ENCODE data around the gene TRPM3. TPM values are rescaled to one million over a fixed set of nuclear protein-coding genes. Genes with fewer than 3 reads are reported as not detected.

The TRPM3 gene
- polyA plus RNA-seq, 2 of the 4 experiments (the other 2 are of a cell fraction), result not detected

DNA sequence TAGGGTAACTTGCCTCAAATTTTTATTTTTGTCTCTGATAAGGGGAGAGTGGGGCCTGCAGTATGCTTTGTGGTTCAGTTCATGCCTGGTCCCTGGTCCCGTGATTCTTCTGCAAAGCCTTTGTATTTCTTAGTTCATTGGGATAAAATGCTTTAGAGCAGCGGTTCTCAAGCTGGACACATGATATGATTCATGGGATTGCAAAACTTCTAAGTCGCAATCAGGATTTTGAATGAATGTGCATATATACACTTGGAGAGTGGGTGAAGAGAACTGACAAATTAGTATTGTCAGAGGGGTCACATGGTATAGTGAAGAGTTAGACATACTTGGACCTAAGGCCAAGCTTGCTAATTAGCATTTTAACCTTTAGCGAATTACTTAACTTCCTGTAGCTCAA, 441.6 kb downstream of the TRPM3 start:
- TF ChIP-seq ZSCAN20 (CRISPR knock-in tag; IDR thresholded peaks at IDR 0.05) (no peak), ZC3H11A (IDR thresholded peaks at IDR 0.05) (no peak), EHF (CRISPR knock-in tag; IDR thresholded peaks at IDR 0.05) (no peak), KDM1A (IDR thresholded peaks at IDR 0.05; ENCODE audit: low read depth) (no peak)
- TF ChIP-seq, protein P1, sequence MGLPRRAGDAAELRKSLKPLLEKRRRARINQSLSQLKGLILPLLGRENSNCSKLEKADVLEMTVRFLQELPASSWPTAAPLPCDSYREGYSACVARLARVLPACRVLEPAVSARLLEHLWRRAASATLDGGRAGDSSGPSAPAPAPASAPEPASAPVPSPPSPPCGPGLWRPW (IDR thresholded peaks at IDR 0.05), result no peak
- DNase-seq (ENCODE audit: low read depth in 1 of 2, low spot score in 1 of 2), result no peak
- ATAC-seq, result no peak
- Histone ChIP-seq H3K4me3 (no peak overlapping the region), H3K4me1 (no peaks in the 10 kb centered on the region), H3K4me2 (no peak overlapping the region), H3K27ac (no peak overlapping the region), H3K9me3 (no peaks in the 10 kb centered on the region)
- FAIRE-seq, result no peak
- POLR2A ChIA-PET, result no interaction called here
- CTCF ChIA-PET, result no interaction called here
- 21% methylated on average over 4 of the region's 4 CpGs for WGBS (ENCODE audit: missing lambda C conversion rate)

DNA sequence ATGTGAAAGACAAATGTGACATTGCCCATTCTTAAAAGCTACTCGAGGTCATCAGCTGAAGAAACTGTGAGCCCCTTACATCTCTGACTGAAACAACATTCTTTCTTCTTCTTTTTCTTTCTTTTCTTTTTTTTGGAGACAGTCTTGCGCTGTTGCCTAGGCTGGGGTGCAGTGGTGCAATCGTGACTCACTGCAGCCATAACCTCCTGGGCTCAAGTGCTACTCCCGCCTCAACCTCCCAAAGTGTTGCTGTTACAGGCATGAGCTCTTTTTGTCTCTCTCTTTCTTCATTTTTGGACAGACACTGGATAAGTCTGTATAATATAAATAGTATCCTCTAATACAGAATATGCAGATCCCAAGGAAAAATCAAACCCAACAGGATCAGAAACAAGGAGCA, 443.3 kb downstream of the TRPM3 start:
- Histone ChIP-seq H3K9me3 (no peaks in the 10 kb centered on the region), H3K4me3 (no peak overlapping the region), H3K27ac (no peak overlapping the region), H3K4me1 (no peaks in the 10 kb centered on the region), H3K4me2 (no peak overlapping the region)
- 5% methylated on average over 4 of the region's 4 CpGs for WGBS (ENCODE audit: missing lambda C conversion rate)
- FAIRE-seq (no peak), ATAC-seq (no peak), DNase-seq (ENCODE audit: low read depth in 1 of 2, low spot score in 1 of 2) (no peak)
- ChIA-PET CTCF (interaction anchor here (0.6 kb wide), 1 partner anchor 810 kb away, joined by 3 read pairs; no protein-coding TSS in a partner anchor), POLR2A (no interaction called here)
- TF ChIP-seq HEYL (CRISPR knock-in tag; IDR thresholded peaks at IDR 0.05), result no peak
- no peak for TF ChIP-seq NFE2L2 (conservative IDR thresholded peaks at IDR 0.05; ENCODE audit: low read length)
- TF ChIP-seq, protein P2, sequence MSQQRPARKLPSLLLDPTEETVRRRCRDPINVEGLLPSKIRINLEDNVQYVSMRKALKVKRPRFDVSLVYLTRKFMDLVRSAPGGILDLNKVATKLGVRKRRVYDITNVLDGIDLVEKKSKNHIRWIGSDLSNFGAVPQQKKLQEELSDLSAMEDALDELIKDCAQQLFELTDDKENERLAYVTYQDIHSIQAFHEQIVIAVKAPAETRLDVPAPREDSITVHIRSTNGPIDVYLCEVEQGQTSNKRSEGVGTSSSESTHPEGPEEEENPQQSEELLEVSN (IDR thresholded peaks at IDR 0.05; ENCODE audit: borderline replicate concordance, low read depth), result no peak
- no peak for TF ChIP-seq JUN (IDR thresholded peaks at IDR 0.05)
- TF ChIP-seq CHD2 (IDR thresholded peaks at IDR 0.05; ENCODE audit: low read length, partially characterized antibody), result no peak
- TF ChIP-seq POLR2AphosphoS2 (conservative IDR thresholded peaks at IDR 0.05; ENCODE audit: low read length), result no peak
- no peak for TF ChIP-seq HOXA7 (CRISPR knock-in tag; IDR thresholded peaks at IDR 0.05)
- TF ChIP-seq EP300 (IDR thresholded peaks at IDR 0.05), result no peak
- TF ChIP-seq, protein P3, sequence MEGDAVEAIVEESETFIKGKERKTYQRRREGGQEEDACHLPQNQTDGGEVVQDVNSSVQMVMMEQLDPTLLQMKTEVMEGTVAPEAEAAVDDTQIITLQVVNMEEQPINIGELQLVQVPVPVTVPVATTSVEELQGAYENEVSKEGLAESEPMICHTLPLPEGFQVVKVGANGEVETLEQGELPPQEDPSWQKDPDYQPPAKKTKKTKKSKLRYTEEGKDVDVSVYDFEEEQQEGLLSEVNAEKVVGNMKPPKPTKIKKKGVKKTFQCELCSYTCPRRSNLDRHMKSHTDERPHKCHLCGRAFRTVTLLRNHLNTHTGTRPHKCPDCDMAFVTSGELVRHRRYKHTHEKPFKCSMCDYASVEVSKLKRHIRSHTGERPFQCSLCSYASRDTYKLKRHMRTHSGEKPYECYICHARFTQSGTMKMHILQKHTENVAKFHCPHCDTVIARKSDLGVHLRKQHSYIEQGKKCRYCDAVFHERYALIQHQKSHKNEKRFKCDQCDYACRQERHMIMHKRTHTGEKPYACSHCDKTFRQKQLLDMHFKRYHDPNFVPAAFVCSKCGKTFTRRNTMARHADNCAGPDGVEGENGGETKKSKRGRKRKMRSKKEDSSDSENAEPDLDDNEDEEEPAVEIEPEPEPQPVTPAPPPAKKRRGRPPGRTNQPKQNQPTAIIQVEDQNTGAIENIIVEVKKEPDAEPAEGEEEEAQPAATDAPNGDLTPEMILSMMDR (IDR thresholded peaks at IDR 0.05), result no peak
- no peak for TF ChIP-seq EHMT2 (IDR thresholded peaks at IDR 0.05; ENCODE audit: low read depth)
- TF ChIP-seq ZSCAN20 (CRISPR knock-in tag; IDR thresholded peaks at IDR 0.05), result no peak
- TF ChIP-seq PHF8 (IDR thresholded peaks at IDR 0.05; ENCODE audit: borderline replicate concordance, low read depth), result no peak
- no peak for TF ChIP-seq CBX8 (IDR thresholded peaks at IDR 0.05)
- TF ChIP-seq KDM1A (IDR thresholded peaks at IDR 0.05; ENCODE audit: low read depth), result no peak
- TF ChIP-seq, protein P4, sequence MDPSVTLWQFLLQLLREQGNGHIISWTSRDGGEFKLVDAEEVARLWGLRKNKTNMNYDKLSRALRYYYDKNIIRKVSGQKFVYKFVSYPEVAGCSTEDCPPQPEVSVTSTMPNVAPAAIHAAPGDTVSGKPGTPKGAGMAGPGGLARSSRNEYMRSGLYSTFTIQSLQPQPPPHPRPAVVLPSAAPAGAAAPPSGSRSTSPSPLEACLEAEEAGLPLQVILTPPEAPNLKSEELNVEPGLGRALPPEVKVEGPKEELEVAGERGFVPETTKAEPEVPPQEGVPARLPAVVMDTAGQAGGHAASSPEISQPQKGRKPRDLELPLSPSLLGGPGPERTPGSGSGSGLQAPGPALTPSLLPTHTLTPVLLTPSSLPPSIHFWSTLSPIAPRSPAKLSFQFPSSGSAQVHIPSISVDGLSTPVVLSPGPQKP (IDR thresholded peaks at IDR 0.05; ENCODE audit: low read depth, low read length), result no peak
- TF ChIP-seq FOSL2 (IDR thresholded peaks at IDR 0.05), result no peak
- no peak for TF ChIP-seq FOSL2 (CRISPR knock-in tag; IDR thresholded peaks at IDR 0.05)
- TF ChIP-seq, protein P5, sequence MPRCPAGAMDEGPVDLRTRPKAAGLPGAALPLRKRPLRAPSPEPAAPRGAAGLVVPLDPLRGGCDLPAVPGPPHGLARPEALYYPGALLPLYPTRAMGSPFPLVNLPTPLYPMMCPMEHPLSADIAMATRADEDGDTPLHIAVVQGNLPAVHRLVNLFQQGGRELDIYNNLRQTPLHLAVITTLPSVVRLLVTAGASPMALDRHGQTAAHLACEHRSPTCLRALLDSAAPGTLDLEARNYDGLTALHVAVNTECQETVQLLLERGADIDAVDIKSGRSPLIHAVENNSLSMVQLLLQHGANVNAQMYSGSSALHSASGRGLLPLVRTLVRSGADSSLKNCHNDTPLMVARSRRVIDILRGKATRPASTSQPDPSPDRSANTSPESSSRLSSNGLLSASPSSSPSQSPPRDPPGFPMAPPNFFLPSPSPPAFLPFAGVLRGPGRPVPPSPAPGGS (IDR thresholded peaks at IDR 0.05), result no peak
- no peak for TF ChIP-seq ZFP36 (IDR thresholded peaks at IDR 0.05; ENCODE audit: borderline replicate concordance, partially characterized antibody)

Data from A549 (cell line).